Fibroblast of mammary gland (primary cell): ENCODE data around the gene NR1H4.

Experiments
- DNase-seq: peaks from one replicate; pipeline ENCODE4 v3.0.0-alpha.2; 2010; ENCODE audit warnings: low read depth
- H3K4me3 ChIP-seq: 2 replicates; pipeline ENCODE4 v1.5.1; 2011; ENCODE audit warnings: low read depth, mild to moderate bottlenecking, low read length, moderate library complexity; ENCODE audit not compliant: control insufficient read depth
- CTCF ChIP-seq: conservative IDR thresholded peaks from 2 replicates; pipeline ENCODE4 v1.5.1; 2011; ENCODE audit warnings: low read depth, low read length, inconsistent platforms; ENCODE audit not compliant: control insufficient read depth, insufficient read depth

Gene NR1H4

GRCh38 chr12:100533376-100533775, 59.7 kb downstream of the NR1H4 start:
- no peak for DNase-seq
- TF ChIP-seq CTCF = no peak

GRCh38 chr12:100534625-100535227, 61.1 kb downstream of the NR1H4 start:
- TF ChIP-seq CTCF = no peak
- DNase-seq = no peak
- H3K4me3 ChIP-seq = no peak overlapping the region

More at GRCh38 chr12:100533376-100533775, 59.7 kb downstream of the NR1H4 start:
- no peak overlapping the region for H3K4me3 ChIP-seq

GRCh38 chr12:100539202-100539601, 65.5 kb downstream of the NR1H4 start:
- H3K4me3 ChIP-seq = no peak overlapping the region
- TF ChIP-seq CTCF = no peak
- peak; percentile 40 for DNase-seq

- TF ChIP-seq CTCF = no peak
- H3K4me3 ChIP-seq = no peak overlapping the region
- peak; percentile 7 for DNase-seq
Measured at GRCh38 chr12:100544165-100544564, 70.5 kb downstream of the NR1H4 start.

GRCh38 chr12:100545092-100545491, 71.4 kb downstream of the NR1H4 start:
- peak; percentile 5 for DNase-seq
- H3K4me3 ChIP-seq = no peak overlapping the region
- TF ChIP-seq CTCF = no peak

GRCh38 chr12:100553936-100554335, 80.3 kb downstream of the NR1H4 start:
- no peak overlapping the region for H3K4me3 ChIP-seq
- TF ChIP-seq CTCF = no peak
- peak; percentile 36 for DNase-seq
